Stromal cell of bone marrow (primary cell): Measurements from ENCODE around the gene CCNE1.
"Not testable (repeated sequence)": the region's sequence is repeated elsewhere in the genome, so short reads cannot be mapped to it uniquely, and the experiment has no call there.

Experiments
- DNase-seq: peaks from one replicate; pipeline ENCODE4 v3.0.0-alpha.2; 2012; ENCODE audit warnings: low read depth

CCNE1 gene

GRCh38 chr19:29815231-29815630 lies 3.4 kb downstream of the CCNE1 start:
- DNase-seq = no peak

GRCh38 chr19:29817316-29817715 lies 5.5 kb downstream of the CCNE1 start:
- no peak for DNase-seq

GRCh38 chr19:29819300-29819699 lies 7.5 kb downstream of the CCNE1 start:
- DNase-seq = no peak

GRCh38 chr19:29819986-29820385 lies 8.2 kb downstream of the CCNE1 start:
- DNase-seq = no peak

GRCh38 chr19:29823581-29824330 lies 12.0 kb downstream of the CCNE1 start:
- no peak for DNase-seq

GRCh38 chr19:29825263-29825662 lies 13.5 kb downstream of the CCNE1 start:
- not testable (repeated sequence) for DNase-seq

- no peak for DNase-seq
Observed at GRCh38 chr19:29831041-29831548, 19.3 kb downstream of the CCNE1 start.

GRCh38 chr19:29831686-29832085 lies 19.9 kb downstream of the CCNE1 start:
- no peak for DNase-seq

GRCh38 chr19:29832801-29833200 lies 21.0 kb downstream of the CCNE1 start:
- no peak for DNase-seq

GRCh38 chr19:29833614-29834261 lies 21.9 kb downstream of the CCNE1 start:
- no peak for DNase-seq

GRCh38 chr19:29834991-29835846 lies 23.4 kb downstream of the CCNE1 start:
- no peak for DNase-seq

- no peak for DNase-seq
Observed at GRCh38 chr19:29836409-29836825, 24.6 kb downstream of the CCNE1 start.

GRCh38 chr19:29837448-29837981 lies 25.7 kb downstream of the CCNE1 start:
- no peak for DNase-seq

- DNase-seq = no peak
Observed at GRCh38 chr19:29837996-29838395, 26.2 kb downstream of the CCNE1 start.

GRCh38 chr19:29840066-29840950 lies 28.5 kb downstream of the CCNE1 start:
- DNase-seq = no peak

- no peak for DNase-seq
Observed at GRCh38 chr19:29841209-29841558, 29.4 kb downstream of the CCNE1 start.

- no peak for DNase-seq
Observed at GRCh38 chr19:29841559-29842367, 30.0 kb downstream of the CCNE1 start.

GRCh38 chr19:29842471-29843179 lies 30.8 kb downstream of the CCNE1 start:
- no peak for DNase-seq

GRCh38 chr19:29843180-29844051 lies 31.6 kb downstream of the CCNE1 start:
- DNase-seq = no peak
